Type B pancreatic cell (in vitro differentiated cells): Measurements from ENCODE around the gene EFNA5. TPM values are rescaled to one million over a fixed set of nuclear protein-coding genes. Genes with fewer than 3 reads are reported as not detected.

ENCODE experiments used
- DNase-seq: peaks from one replicate; pipeline ENCODE4 v3.0.0; 2021; ENCODE audit warnings: mixed read lengths; ENCODE audit not compliant: unreplicated experiment; ENCODE audit errors: extremely low spot score
- H3K27ac Mint-ChIP-seq: 2 replicates; pipeline ENCODE4 v1.8.0; 2021; ENCODE audit warnings: mild to moderate bottlenecking, mixed read lengths
- H3K27me3 Mint-ChIP-seq: 2 replicates; pipeline ENCODE4 v1.8.0; 2021; ENCODE audit warnings: mixed read lengths
- H3K36me3 Mint-ChIP-seq: 2 replicates; pipeline ENCODE4 v1.8.0; 2021; ENCODE audit warnings: mixed read lengths
- H3K4me1 Mint-ChIP-seq: one replicate; pipeline ENCODE4 v1.8.0; 2021; ENCODE audit warnings: mixed read lengths; ENCODE audit not compliant: unreplicated experiment
- H3K4me3 Mint-ChIP-seq: 2 replicates; pipeline ENCODE4 v1.8.0; 2021; ENCODE audit warnings: mild to moderate bottlenecking, mixed read lengths
- H3K9me3 Mint-ChIP-seq: 2 replicates; pipeline ENCODE4 v1.8.0; 2021; ENCODE audit warnings: mixed read lengths
- total RNA-seq: library from RNA; stranded (reverse); gene quantifications from 2 replicates; pipeline ENCODE4 v1.2.1, GENCODE V29; 2021; ENCODE audit warnings: low replicate concordance
- TF ChIP-seq, protein P1 (sequence below): fragments of 200-600 bp; sonication (generic); conservative IDR thresholded peaks from 2 replicates; pipeline ENCODE4 v1.5.0; 2021; ENCODE audit warnings: antibody characterized with exemption, mild to moderate bottlenecking

EFNA5 gene
- total RNA-seq, 1 donor from 2014 or later, result 65.0 TPM

DNA sequence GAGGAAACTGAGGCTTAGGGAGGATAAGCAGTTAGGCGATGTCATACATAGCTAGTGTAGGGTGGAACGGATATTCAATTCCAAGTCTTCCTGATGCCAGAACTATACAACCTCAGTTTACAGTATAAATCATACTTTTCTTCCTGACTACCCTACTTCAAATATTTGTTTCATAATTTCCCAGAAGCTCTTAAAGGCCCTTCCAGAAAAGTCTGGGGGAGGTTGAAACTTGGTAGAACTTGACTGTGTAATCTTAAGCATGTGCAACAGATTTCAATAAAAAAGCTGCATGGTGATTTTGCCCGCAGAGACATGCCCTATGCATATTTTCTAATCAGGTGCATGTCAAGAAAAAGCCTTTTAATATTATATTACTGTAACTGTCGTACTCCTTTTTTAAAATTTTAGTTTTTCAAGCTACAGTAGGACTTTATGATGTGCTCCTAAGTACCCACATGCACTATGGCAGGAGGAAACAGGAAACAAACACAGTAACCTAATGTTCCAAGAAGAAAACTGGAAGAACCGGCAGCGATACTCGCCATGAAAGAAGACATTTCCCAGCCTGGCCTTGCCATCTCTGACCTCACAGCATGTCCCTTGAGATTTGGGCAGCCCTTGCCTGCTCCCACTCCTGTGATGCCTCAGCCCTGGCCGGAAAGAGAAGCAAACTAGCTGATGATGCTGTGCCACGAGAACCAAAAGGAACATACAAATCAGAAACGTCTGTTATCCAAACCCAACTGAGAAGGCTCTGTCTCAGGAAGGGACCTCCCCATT lies 266.0 kb downstream of the EFNA5 start:
- no peak overlapping the region for H3K4me3 Mint-ChIP-seq
- H3K9me3 Mint-ChIP-seq, result no peaks in the 10 kb centered on the region
- H3K36me3 Mint-ChIP-seq, result peaks cover 7% of the 10 kb centered on the region
- H3K4me1 Mint-ChIP-seq, result peaks cover 53% of the 10 kb centered on the region
- H3K27me3 Mint-ChIP-seq, result no peaks in the 10 kb centered on the region
- DNase-seq, result no peak
- TF ChIP-seq, protein P1, sequence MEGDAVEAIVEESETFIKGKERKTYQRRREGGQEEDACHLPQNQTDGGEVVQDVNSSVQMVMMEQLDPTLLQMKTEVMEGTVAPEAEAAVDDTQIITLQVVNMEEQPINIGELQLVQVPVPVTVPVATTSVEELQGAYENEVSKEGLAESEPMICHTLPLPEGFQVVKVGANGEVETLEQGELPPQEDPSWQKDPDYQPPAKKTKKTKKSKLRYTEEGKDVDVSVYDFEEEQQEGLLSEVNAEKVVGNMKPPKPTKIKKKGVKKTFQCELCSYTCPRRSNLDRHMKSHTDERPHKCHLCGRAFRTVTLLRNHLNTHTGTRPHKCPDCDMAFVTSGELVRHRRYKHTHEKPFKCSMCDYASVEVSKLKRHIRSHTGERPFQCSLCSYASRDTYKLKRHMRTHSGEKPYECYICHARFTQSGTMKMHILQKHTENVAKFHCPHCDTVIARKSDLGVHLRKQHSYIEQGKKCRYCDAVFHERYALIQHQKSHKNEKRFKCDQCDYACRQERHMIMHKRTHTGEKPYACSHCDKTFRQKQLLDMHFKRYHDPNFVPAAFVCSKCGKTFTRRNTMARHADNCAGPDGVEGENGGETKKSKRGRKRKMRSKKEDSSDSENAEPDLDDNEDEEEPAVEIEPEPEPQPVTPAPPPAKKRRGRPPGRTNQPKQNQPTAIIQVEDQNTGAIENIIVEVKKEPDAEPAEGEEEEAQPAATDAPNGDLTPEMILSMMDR, result no peak
- H3K27ac Mint-ChIP-seq, result no peak overlapping the region

DNA sequence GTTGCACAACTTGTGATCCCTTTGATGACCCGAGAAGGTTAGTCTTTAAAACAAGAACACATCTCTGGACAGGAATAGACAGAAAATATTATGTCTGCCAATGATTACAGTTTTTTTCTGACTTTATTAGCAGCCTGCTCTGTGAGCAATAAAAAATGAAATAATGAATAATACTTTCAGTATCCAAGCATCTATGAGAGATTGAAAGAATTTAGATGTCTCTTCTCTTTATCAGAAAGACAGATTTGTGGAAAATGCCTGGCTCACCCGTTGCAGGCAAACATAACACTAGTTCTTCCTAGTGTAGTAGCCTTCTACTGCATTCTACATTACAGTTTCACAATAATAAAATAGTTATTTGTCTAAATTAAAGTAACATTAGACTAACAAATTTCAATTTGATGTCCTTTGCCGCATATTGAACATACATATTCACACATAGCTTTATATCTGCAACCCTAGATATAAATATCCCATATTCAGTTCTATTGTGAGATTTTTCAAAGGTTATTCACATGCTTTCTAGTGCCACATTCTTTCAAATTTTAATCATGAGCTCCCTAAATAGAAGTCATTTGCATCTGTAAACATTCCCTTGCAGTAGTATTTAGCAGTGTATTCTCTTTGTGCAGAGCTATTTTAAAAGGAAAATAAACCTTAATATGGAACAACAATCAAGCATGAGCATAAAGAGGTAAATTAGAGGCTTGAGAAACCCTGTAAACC lies 267.3 kb downstream of the EFNA5 start:
- Mint-ChIP-seq H3K4me1 (peaks cover 46% of the 10 kb centered on the region), H3K27ac (no peak overlapping the region), H3K9me3 (no peaks in the 10 kb centered on the region), H3K4me3 (no peak overlapping the region), H3K36me3 (peaks cover 5% of the 10 kb centered on the region), H3K27me3 (no peaks in the 10 kb centered on the region)
- DNase-seq, result no peak
- TF ChIP-seq, protein P1, result no peak

DNA sequence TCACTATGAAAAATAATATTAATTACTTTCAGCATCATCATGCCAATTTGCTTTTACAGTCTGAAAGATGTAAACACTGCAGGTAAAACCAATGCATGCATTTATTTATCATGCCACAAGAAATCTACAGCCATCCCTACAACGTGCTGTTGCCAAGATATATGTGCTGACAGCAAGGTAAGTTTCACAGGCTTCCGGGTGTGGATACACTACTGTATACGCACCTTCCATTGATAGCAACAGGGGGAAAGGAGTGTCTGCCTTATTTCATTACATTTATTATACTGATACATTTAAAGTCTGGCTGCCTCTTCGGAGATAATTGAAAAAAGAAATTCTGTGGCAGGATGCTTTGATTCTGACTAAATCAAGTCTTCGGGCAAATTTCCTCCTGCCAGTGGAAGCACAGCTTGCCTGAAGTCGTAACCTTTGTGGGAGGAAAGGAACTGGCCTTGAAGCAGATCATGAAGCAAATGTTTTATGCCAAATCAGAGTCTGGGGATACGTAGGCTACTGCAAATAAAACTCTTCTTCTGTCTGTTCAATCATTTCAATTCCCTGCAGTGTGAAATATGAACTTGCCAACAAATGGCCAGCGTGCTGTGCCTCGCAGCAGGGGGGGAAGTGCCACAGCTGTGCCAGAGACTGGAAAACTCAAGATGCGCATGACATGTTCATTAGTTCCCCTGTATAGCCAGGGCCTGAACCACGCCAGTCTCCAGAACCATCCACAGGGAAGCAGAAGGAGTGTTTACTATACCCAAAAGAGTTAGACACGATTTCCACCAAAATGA lies 268.1 kb downstream of the EFNA5 start:
- Mint-ChIP-seq H3K36me3 (peaks cover 10% of the 10 kb centered on the region), H3K27me3 (no peaks in the 10 kb centered on the region), H3K9me3 (no peaks in the 10 kb centered on the region), H3K27ac (peak overlapping the region; percentile 49), H3K4me3 (peak overlapping the region; percentile 23), H3K4me1 (peaks cover 40% of the 10 kb centered on the region)
- TF ChIP-seq, protein P1, result no peak
- DNase-seq, result no peak

DNA sequence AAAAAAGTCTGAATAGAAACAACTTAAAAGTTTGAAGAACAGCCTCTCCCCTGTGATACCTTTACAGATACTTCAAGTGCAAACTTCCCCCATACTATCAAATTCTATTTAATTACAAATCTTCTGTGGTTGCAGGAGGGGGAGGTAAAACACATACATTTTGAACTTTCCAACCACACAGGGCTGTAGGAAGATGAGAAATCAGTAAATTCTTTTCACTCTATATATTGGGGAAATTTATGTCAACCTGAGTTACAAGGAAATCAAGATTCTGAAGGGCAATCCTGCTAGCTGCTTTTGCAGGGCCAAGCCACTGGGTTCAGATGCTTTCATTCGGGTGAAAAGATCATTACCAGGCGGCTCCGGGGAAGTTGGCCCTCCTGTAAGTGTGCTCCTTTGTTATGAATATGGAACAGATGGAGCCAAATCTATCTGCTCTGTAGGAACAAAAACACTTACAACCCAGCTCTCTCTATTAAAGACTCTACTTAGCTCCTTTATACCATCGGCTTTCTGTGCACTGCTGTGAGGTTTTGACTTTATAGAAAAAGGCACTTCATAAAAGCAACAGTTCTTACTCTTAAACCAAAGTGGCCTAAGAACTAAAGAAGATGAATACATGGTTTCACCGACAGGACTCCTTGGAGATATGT lies 269.1 kb downstream of the EFNA5 start:
- TF ChIP-seq, protein P1, result no peak
- Mint-ChIP-seq H3K4me3 (peak overlapping the region; percentile 34), H3K27me3 (no peaks in the 10 kb centered on the region), H3K36me3 (peaks cover 11% of the 10 kb centered on the region), H3K27ac (no peak overlapping the region), H3K9me3 (no peaks in the 10 kb centered on the region), H3K4me1 (peaks cover 43% of the 10 kb centered on the region)
- DNase-seq, result no peak

DNA sequence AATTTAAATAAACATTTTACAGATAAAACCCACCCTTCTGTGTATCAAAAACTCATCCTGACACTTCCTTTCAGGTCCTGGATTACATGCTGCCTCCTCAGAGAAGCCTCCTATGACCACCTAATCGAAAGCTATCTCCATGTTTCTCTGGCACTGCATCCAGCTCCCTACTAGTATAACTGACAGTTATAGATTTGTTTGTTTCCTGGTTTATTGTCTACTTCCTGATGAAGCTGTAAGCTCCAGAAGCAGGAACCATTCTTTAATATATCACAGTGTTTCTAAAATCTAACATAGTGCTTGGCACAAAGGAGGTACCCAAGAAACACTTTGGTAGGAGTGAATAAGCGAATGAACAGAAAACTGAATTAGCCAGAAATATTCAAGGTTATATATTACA lies 270.4 kb downstream of the EFNA5 start:
- peaks cover 14% of the 10 kb centered on the region for H3K36me3 Mint-ChIP-seq
- H3K27ac Mint-ChIP-seq, result peak overlapping the region; percentile 42
- TF ChIP-seq, protein P1, result no peak
- H3K27me3 Mint-ChIP-seq, result no peaks in the 10 kb centered on the region
- peaks cover 55% of the 10 kb centered on the region for H3K4me1 Mint-ChIP-seq
- no peak for DNase-seq
- H3K9me3 Mint-ChIP-seq, result no peaks in the 10 kb centered on the region
- H3K4me3 Mint-ChIP-seq, result no peak overlapping the region
